Smooth muscle cell of the brain vasculature (primary cell): ENCODE measurements around the gene IFT81.
A peak's percentile ranks its signal among the peaks of the same experiment; 100 is the strongest.
"Not testable (repeated sequence)": the region's sequence is repeated elsewhere in the genome, so short reads cannot be mapped to it uniquely, and the experiment has no call there.

Source experiments
- DNase-seq: peaks from one replicate; pipeline ENCODE4 v3.0.0-alpha.2; 2012; ENCODE audit warnings: low read depth, low spot score

Gene IFT81

DNA sequence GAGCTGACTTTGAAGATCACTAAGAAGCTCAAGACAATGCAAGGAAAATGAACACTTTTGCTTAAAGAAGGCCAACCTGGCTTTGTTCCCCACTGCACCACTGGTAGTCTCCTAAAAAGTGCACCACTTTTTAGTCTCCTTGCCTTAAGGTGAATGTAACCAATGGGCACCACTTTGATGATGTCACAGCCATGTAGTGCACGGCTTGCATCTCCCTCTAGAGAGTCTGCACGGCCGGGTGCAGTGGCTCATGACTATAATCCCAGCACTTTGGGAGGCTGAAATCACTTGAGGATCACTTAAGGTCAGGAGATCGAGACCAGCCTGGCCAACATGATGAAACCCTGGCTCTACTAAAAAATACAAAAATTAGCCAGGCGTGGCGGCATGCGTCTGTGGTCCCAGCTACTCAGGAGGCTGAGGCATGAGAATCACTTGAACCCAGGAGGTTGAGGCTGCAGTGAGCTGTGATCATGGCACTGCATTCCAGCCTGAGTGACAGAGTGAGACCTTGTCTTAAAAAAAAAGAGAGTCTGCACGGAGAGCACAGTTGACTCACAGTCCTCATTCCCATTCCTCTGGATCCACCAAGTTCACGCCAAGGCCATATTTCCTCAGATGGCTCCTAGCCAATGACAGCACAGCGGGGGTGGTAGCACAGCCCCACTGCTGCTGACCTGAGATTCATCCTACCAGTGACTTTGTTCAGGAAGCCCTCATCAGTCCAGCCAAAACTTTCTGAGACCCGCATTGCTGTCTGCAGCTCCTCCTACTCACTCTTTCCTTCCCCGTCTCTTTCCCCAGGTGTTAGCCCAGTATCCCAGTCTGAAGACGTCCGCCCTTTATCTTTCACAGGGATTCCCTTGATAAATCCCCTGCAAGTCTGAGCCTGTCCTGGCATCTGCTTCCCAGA, 16.5 kb upstream of the IFT81 start:
- peak; percentile 50 for DNase-seq

DNA sequence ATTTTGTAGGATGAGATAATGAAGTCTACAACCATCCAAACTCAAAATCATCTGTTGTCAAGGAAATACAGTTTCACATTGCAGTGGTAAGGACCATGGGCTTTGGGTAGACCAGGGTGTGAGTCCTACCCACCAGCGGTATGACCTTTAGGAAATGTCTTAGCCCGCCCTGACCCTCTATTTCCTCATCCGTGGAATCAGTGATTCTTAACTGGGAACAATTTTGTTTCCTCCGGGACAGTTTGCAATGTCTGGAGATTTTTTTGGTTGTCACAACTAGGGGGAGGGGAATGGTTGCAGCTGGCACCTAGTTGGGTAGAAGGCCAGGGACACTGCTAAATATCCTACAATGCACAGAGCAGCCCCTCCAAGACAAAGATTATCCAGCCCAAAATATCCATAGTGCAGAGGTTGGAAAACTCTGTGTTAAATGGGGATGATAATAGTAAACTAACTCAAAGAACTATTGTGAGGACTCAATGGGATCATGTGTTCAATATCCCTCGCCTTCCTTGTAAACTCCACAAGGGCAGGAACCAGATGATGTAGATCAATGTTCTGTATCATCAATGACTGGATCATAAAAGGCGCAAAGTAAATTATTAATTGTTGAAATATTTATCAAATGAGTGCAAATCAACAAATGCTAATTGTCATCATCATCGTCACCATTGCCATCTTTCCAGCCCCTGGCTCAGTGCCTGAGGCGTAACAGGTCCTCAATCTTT, 15.7 kb upstream of the IFT81 start:
- DNase-seq = no peak

DNA sequence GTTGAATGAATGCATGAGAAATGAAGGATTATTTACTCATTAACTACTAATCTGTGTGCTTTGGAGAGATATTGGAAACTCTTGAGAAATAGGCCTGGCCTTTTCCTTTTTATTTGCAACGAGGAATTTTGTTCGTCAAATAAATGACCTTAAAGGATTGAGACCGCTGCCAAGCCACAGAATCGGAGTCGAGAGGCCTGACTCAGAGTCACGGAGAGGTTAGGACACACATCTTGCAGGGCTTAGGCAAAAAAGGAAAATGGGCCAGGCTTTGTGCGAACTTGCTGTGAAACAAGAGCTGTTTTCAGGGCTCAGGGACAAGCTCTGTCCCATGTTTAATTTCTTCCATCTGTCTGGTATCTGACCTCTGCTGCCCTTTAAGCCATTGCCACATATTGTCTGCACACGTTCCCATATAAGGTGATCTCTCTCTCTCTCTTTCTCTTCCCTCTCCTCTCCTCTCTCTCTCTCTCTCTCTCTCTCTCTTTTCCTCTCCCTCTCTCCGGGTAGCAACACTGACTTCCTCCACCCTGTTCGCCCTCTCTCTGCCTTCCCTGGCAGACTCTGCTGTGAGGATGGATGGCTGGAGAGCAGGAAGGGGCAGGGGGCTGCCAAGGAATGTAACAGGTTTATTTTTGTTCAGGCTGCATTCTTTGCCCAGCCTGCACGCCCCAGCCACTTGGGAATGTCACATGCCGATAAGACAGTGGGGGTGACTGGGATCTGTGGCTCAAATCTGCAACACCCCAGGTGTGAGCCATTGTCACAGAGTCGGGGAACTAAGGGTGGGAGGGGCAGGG, 14.9 kb upstream of the IFT81 start:
- peak; percentile 45 for DNase-seq

DNA sequence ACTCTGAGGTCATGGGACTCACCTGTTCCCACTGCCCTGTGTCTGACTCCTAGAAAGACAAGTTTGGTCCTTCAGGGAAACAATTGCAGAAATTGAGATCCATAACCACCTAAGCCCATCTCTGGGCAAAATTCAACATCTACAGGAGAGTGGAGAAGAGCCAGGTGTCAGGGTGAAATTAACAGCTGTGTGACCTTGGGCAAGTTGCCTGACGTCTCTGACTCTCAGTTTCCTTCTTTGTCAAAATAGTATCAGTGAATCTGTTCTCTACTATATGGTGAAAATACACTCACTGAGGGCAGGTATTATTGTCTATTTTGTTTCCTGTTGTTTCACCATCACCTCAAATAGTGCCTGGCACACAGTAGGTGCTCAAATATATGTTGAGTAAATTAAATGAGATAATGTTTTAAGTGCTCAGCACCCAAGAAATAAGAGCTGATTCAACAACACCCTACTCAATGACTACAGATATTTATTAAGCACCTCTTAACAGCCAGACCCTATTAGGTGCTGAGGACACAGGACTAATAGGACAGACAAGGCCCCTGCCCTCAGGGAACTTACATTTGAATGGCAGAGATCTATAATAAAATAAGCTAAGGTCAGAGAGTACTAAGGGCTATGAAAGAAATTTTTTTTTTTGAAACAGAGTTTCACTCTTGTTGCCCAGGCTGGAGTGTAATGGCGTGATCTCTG, 14.2 kb upstream of the IFT81 start:
- DNase-seq = no peak

DNA sequence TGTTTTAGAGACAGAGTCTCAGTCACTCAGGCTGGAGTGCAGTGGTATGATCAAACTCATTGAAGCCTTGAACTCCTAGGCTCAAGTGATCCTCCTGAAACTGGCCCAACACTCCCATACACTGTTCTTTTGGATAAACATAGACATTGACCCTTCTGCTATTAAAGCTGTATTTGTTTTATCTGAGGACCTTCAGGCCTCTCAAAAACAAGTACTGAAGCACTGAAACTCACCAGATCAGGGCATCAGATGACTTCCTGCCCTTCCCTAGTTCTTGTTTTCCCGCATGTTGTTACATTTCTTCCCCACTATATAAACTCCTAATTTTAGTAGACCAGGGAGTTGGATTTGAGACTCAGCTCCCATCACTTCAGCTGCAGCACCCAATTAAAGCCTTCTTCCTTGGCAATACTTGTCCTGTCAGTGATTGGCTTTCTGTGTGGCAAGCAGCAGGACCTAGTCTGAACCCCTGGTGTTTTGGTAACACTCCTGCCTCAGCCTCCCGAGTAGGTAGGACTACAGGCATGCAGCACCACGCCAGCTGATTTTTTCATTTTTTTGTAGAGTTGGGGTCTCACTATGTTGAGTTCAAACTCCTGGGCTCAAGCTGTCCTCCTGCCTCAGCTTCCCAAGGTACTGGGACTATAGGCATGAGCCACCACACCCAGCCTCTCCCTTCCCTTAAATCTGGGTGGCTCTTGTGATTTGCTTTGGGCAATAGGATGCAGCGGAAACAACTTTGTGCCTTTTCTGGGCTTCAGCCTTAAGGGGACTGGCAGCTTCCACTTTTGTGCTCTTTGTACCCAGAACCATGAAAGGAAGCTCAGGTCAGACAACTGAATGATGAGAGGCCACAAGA, 12.5 kb upstream of the IFT81 start:
- no peak for DNase-seq

DNA sequence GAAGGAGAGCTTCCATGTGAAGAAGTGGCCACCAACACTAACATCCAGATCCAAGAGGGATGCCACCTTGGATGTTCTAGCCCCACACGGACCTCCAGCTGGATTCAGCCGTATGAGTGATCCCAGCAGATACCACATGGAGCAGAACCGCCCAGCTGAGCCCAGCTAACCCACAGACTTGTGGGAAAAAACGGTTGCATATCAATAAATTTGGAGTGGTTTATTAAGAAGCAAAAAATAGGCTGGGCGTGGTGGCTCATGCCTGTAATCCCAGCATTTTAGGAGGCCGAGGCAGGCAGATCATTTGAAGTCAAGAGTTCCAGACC, 11.9 kb upstream of the IFT81 start:
- DNase-seq = no peak

DNA sequence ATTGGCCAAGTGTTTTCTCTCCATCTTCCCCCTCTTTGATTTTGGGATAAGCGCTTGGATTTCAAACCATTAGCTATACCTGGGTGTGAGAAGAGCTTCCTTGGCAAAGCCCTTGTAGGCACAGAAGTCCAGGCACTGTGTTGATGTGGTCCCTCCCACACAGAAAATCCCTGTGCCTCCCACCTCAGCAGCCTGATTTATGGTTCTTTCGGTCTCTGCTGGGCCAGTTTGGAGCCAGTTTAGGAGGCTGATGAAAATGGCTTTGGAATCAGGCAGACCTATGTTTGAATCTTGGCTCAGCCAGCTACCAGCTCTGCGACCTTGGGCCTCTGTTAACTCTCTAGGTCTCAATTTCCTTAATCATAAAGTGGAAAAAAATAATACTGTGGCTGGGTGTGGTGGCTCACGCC, 9.6 kb upstream of the IFT81 start:
- no peak for DNase-seq

DNA sequence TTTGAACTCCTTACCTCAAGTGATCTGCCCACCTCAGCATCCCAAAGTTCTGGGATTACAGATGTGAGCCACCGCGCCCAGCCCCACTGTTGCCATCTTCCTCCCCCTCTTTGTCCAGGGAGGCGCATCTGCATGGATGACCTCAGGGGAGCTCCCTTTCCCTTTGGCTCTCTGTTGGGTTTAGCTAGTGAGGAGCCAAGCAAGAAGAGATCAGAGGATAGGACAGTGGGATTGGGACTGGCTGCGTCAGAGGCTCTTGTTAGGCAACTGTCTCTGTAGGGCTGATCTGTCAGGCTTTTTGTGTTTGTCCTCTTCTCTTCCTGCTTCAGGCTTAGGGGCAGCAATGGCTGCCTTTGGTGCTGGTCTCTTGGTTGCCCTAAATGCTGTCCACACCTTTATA, 8.5 kb upstream of the IFT81 start:
- DNase-seq = no peak

DNA sequence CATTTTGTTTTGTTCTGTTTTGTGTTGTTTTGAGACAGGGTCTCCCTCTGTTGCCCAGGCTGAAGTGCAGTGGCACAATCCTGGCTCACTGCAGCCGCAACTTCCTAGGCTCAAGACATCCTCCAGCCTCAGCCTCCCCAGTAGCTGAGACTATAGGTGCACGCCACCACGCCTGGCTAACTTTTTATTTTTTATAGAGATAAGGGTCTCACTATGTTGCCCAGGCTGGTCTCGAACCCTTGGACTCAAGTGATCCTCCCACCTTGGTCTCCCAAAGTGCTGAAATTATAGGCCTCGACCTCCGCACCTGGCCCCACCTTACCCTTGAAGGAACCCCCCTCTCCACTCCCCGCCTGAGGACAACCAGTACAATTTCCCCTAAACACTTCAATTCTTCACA, 7.5 kb upstream of the IFT81 start:
- no peak for DNase-seq

DNA sequence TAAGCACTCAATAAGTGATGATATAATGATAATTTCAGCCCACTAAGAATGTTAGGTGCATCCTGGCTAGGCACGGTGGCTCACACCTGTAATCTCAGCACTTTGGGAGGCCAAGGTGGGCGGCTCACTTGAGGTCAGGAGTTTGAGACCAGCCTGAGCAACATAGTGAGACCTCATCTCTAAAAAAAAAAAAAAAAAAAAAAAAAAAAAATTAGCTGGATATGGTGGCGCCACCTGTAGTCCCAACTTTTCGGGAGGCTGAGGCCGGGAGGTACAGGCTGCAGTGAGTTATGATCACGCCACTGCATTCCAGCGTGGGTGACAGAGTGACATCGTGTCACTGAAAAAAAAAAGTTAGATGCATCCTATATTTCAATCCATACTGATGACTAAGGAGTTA, 6.9 kb upstream of the IFT81 start:
- not testable (repeated sequence) for DNase-seq

DNA sequence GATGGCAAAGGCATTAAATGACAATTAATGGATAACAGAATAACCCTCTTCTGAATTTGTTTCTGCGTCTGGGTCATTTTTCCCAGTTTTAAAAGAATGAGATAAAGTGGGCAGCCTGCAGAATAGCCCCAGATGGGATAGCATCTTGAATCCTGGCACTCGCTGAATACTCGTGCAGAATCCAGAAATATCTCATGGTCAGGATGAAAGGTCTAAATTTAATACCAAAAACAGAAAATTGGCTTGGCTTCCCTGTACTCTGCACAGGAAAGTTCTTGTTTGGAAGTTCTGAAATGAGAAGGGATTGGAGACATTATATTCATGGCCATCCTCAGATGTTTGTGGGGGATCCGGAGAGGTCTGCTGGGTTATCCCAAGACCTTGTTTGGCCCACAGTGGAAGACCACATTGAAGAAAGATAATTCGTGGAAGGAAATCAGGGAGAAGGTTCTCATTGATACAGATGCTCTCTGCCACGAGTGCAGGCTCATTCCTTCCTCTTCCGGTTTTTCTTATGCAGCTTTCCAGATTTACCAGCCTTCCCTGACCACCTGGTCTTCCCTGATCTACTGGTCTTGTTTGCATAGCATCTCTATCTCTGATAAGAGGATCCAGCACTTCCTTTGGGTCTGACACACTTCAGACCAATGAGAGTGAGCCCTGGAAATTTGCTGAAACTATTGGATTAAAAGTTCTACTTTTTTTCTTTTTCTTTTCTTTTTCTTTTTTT, 6.0 kb upstream of the IFT81 start:
- DNase-seq = no peak

DNA sequence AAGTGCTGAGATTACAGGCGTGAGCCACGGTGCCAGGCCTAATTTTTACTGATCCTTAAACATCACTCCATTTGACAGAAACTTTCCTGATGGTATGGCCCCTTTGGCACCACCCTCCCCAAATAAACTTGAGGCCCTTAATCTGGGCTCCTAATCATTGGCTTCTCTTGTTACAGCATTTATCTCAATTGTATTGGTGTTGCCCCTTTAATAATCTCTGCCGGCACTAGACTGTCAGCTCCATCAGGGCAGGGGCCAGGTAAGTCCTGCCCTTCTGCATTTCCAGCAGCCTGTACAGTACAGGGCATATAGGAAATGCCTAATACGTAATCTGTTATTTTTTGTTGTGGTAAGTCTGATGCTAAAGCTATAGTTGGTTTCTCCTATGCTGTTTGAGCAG, 1.2 kb upstream of the IFT81 start:
- no peak for DNase-seq

DNA sequence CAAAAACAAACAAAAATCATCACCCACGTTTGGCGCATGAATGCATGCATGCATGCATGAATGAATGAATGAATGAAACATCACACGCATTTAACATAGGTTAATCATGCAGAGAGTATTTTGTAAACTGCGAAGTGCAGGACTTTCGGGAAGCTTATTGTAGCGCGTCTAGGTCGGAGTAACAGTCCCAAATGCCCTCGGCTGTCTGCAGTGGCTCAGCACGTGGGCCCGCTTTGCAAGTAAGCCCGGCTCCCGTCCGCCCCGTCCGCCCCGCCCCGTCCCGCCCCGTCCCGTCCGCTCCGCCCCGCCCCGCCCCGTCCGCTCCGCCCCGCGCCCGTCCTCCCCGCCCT, 263 bp upstream of the IFT81 start:
- no peak for DNase-seq

DNA sequence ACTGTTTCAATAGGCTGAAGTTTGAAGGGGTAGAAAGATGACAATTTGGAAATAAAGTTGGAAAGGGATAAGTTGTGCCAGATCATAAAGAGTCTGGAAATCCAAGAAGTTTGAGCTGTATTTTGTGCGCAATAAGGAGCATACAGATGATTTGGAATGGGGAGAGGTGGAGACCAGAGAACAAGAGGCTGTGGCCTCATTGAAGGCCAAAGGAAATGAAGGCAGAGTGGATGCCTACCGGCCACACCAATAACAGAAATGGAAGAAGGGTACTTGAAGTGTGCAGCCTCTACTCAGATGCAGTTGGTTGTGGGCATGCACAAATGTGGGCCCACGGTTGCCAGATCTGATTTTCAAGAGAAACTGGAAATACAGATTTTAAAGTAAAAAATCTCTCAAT, 2.4 kb downstream of the IFT81 start:
- DNase-seq = no peak

DNA sequence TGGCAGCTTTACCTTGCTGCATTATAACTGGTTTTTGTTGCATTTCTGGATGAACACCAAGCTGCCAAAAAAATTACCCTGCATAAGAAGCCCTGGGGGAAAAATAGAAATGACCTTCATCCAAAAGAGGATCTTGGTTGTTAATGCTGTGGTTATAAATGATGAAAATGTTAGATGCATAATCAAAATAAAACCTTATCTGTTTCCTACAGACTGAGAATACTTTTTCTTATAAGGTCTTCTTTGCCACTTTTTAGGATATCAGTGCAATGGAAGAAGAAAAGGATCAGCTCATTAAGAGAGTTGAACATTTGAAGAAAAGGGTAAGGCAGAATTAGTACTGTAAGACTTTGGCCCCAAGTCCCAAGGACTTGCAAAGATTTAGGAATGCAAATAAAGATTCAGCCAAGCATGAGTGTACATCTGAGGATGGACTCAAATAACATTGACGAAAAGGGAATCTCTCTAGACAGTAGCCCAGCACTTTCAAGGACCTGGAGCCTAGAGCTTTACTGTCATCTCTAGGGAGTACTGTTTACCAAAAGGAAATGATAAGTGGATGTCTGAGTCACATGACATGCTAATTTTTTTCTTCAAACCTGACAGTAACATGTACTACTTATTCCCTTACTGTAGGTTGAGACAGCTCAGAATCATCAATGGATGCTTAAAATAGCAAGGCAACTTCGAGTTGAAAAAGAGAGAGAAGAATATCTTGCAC, 10.7 kb downstream of the IFT81 start:
- no peak for DNase-seq

DNA sequence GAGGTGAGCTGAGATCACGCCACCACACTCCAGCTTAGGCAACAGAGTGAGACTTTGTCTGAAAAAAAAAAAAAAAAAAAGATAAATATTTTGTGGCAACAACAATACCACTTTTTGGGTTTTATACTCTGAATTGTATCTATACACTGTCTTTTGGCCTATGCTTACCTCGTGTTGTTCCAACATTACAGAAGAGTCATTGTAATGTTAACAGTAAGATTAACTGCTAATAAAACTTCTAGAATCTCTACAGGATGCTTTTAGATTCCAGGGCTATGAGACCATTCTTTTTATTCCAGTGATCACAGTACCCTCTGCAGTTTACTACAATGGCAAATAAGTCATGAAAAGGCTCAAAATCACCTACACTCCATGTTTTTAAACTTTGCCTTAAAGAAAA, 11.6 kb downstream of the IFT81 start:
- no peak for DNase-seq

DNA sequence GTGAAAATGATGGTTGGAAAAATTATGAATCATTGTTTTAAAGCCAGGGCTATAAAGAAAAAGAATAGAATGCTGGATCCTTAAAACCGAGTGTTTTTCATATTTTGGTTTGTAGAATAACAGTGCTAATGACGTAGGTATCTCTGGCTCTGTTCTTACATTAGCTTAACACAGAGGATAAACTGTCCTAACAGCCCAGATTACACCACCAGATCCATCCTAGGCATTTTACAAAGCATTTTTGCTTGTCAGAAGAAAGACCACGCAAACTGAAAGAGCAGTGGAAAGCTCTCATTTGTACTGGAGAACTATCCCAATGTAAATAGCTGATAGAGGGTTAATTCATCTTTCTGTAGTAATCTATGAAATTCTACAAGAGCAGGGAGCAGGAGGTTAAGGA, 13.6 kb downstream of the IFT81 start:
- DNase-seq = no peak

DNA sequence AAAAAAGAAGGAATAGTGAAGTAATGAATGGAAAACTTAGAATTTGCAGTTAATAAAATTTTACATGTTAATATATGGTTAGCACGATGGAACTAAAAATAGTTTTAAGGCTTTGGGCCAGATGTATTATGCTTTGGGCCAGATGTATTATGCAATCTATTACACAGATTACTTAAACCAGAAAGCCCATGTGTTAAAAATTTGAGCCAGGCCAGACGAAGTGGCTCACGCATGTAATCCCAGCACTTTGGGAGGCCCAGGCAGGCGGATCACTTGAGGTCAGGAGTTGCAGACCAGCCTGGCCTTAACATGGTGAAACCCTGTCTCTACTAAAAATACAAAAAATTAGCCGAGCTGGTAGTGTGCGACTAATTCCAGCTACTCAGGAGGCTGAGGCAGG, 17.2 kb downstream of the IFT81 start:
- no peak for DNase-seq

DNA sequence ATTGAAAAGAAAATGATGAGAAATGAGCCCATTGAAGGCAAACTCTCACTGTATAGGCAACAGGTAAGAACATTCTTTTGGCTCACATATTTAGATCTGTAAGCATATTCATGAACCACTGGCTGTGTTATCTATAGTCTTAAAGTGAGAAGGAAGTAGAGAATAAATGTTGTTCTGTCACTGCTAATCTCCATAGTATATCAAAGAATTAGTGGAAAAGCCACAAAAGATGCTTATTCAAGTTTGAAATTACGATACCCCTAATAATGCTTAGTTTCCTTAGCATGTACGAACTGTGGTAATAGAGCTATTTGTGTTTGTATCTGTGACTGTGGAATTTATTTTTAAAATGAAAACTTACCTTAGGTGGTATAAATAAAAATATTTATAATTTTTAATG, 22.8 kb downstream of the IFT81 start:
- no peak for DNase-seq
